GM21381 (cell line): ENCODE data around the gene PXDN.

Experiments
- ATAC-seq: cut with Tn5 transposase; IDR thresholded peaks from one replicate; pipeline ENCODE4 v1.9.1; 2021; ENCODE audit warnings: mild to moderate bottlenecking, moderate library complexity; ENCODE audit not compliant: unreplicated experiment

PXDN gene

DNA sequence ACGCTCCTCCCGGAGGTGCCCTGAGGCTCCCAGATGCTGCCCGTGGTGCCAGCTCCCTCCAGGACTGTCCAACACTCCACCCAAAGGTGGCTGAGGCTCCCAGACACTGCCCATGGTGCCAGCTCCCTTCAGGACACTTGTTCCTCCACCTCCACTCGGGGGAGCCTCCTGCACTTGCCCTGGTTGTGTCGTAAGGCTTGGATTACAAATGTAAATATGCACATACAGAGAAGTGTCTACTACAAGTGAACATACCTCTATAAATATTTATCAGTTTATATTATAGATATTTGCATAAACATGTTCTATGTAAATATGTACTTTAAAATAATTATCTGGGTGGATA lies 143.3 kb downstream of the PXDN start:
- ATAC-seq: no peak

GRCh38 chr2:1600191-1601066 lies 143.9 kb downstream of the PXDN start:
- no peak for ATAC-seq

- no peak for ATAC-seq
These were observed 144.8 kb downstream of the PXDN start for GRCh38 chr2:1599301-1600085.

DNA sequence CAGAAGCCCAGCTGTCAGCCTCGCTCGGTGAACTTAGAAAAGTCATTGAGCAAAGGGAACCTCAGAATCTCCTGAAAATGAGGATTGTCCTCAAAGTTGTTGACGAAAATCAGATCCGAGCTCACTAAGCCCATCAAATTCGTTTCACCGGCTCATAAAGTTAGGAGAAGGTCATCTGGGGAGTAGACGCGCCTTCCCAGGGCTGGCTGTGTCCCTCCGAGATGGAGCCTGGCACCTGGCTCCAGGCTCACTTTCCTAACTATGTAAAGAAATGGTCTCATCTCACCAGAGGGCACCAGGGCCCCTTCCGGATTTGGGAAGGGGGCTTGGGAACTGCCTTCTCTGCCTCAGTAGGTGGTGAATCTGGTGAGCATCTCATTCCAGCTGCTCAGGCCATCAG lies 145.5 kb downstream of the PXDN start:
- ATAC-seq: no peak

- no peak for ATAC-seq
These were observed 146.1 kb downstream of the PXDN start for GRCh38 chr2:1598041-1598710.

- ATAC-seq: no peak
These were observed 149.0 kb downstream of the PXDN start for GRCh38 chr2:1595274-1595673.

DNA sequence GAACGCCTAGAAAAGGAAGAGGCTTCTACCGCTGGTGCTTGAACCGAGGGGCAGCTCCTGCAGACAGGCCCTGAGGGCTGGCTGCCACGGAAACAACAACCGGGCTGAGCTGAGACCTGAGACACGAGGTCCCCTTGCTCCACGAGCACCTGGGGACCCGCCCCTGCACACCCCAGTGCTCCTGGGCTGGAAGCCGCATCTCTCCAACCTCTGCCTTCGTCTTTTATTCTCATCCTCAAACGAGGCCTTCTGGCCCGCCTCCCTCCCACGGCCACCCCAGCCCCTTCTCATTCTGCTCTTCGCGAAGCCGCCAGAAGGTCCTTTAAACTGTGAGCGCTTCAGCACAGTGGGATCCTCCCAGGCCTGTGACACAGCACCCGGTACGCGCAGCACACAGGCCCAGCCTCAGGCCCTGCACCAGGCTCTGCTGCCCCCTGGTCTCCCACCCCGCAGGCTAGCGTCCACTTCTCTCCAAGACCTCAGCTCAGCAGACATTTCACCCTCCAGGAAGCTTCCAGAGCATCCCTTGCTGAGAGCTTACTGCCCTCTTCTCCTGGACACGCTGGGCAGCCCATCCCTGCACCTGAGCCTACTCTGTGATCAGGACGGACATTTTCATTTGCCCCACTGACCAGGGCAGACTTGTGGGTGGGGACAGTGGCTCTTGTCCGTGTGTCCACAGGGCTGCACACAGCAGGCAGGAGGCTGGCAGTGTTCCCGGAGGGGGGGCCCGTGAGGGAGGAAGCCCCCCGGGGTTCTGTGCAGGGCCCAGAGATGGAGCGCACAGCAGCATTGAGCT lies 149.7 kb downstream of the PXDN start:
- ATAC-seq: no peak

DNA sequence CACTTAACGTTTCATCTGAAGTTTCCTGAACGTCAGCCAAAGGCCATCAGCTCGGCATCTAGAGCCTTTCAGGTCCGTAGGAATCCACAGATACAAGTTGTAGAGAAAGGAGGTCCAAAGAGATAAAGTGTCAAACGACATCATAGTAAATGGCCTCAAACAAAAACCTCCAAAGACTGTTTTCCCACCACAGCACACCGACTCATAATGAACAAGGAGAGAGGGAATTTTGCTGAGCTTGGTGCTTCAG lies 150.3 kb downstream of the PXDN start:
- no peak for ATAC-seq

GRCh38 chr2:1593371-1594122 lies 150.8 kb downstream of the PXDN start:
- no peak for ATAC-seq

- no peak for ATAC-seq
These were observed 152.1 kb downstream of the PXDN start for GRCh38 chr2:1591978-1592907.

DNA sequence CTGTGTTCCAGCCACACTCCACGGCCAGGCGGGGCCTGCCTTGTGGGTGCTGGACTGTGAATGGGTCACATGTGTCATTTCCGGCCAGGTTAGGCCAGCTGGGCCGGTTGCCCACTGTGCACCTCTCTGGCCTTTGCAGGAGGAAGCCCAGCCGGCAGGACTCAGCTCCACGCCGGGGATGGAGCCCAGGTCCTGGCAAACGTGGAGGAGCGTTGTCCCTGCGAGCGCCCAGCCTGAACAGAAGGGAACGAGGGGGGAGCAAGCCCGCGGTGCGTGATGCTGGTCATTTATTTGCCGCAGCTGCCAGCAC lies 152.9 kb downstream of the PXDN start:
- no peak for ATAC-seq

- no peak for ATAC-seq
These were observed 153.5 kb downstream of the PXDN start for GRCh38 chr2:1590596-1591460.

DNA sequence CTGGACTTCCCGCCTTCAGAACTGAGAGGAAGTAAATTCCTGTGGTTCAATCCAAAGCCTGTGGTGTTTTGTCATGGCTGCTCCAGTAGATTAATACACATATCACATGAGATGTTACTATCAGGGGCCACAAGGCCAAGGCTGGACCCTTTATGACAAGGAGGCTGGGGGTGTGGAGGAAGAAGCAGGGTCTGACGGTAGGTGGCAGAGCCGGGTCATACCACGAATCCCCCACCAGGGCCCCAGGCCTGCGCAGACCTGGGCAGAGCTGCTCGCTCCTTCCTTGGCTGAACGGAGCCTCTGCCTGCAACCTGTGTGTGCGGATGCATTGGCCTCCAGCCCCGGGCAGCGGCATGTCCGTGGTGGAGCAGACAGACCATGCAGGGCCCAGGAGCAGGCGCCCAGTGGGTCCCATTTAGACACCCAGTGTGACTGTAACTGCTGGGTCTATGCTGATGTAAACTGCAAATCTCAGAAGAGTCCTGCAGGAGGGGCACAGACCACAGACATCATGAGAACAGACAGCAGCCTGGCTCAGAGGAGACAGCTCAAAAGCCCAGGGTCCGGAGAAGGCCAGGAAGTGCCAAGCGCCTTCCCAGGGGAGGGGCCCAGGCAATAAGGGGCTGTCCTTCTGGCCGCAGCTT lies 155.2 kb downstream of the PXDN start:
- ATAC-seq: no peak

DNA sequence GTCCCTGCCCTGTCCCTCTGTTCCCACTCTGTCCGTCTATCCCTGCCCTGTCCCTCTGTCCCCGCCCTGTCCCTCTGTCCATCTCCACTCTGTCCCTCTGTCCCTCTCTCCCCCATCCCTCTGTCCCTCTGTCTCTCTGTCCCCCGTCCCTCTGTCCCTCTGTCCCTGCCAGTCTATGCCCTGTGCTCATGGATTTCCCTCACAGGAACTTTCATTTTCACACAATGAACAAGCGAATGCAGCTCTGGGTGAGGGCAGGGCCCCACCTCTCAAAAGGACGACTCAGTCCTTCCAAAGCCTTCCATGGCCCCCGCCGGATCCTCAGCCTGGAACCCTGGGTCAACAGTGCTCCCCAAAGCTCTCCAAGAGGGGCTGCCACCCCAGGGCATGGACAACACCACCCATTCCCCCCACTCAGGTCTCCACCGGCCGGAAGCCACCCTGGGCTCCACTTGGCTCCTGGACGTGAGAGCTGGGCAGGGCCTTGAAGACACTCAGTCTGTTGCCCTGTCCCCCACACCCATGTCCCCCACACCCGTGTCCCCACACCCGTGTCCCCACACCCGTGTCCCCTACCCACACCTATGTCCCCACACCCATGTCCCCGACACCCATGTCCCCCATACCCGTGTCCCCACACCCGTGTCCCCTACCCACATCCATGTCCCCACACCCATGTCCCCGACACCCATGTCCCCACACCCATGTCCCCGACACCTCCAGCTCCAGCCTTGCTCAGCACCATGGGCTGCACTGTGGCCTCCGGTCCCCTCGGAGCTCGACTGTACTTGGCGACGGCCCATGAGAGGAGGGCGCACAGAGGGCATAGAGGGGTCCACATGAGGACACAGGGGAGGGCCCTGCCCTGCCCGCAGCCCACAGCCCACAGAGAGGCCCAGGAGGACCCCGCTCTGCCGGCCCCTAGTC lies 156.0 kb downstream of the PXDN start:
- ATAC-seq: no peak

- no peak for ATAC-seq
These were observed 157.1 kb downstream of the PXDN start for GRCh38 chr2:1586923-1587840.
